Ramos (cell line): Measurements from ENCODE around the gene ZNF385C.

Source experiments
- in situ Hi-C: fragments of 300-500 bp; cut with MboI; formaldehyde crosslinking; loops from one replicate; pipeline ENCODE4 v1.14.3; 2022; ENCODE audit warnings: low sequenced_read_pairs; ENCODE audit not compliant: unreplicated experiment

Gene ZNF385C

GRCh38 chr17:42110301-42111264 lies 12.3 kb upstream of the ZNF385C start:
- in situ Hi-C loops, result loop anchor here (5.0 to 25.0 kb wide), 3 partner anchors 88 to 373 kb away; partner anchors contain the start of genes HAP1 and NKIRAS2

GRCh38 chr17:42109086-42109485 lies 10.8 kb upstream of the ZNF385C start:
- in situ Hi-C loops, result loop anchor here (25.0 kb wide), 1 partner anchor 372 kb away; the partner anchor contains the start of gene HAP1

- in situ Hi-C loops, result loop anchor here (25.0 kb wide), 1 partner anchor 371 kb away; the partner anchor contains the start of gene HAP1
Observed at GRCh38 chr17:42107597-42108576, 9.6 kb upstream of the ZNF385C start.

- in situ Hi-C loops, result loop anchor here (25.0 kb wide), 1 partner anchor 370 kb away; the partner anchor contains the start of gene HAP1
Observed at GRCh38 chr17:42107124-42107523, 8.9 kb upstream of the ZNF385C start.

- in situ Hi-C loops, result loop anchor here (25.0 kb wide), 1 partner anchor 369 kb away; the partner anchor contains the start of gene HAP1
Observed at GRCh38 chr17:42106009-42106408, 7.7 kb upstream of the ZNF385C start.

- in situ Hi-C loops, result loop anchor here (25.0 kb wide), 1 partner anchor 367 kb away; the partner anchor contains the start of gene HAP1
Observed at GRCh38 chr17:42104264-42104663, 6.0 kb upstream of the ZNF385C start.

- in situ Hi-C loops, result loop anchor here (25.0 kb wide), 1 partner anchor 366 kb away; the partner anchor contains the start of gene HAP1
Observed at GRCh38 chr17:42103221-42103954, 5.1 kb upstream of the ZNF385C start.

GRCh38 chr17:42101513-42102292 lies 3.4 kb upstream of the ZNF385C start:
- in situ Hi-C loops, result loop anchor here (25.0 kb wide), 1 partner anchor 364 kb away; the partner anchor contains the start of gene HAP1

- in situ Hi-C loops, result no loop called here
Observed at GRCh38 chr17:42098730-42099399, 592 bp upstream of the ZNF385C start.

- in situ Hi-C loops, result no loop called here
Observed at GRCh38 chr17:42096360-42097111, 1.7 kb downstream of the ZNF385C start.

GRCh38 chr17:42094375-42095069 lies 3.8 kb downstream of the ZNF385C start:
- in situ Hi-C loops, result no loop called here

- in situ Hi-C loops, result no loop called here
Observed at GRCh38 chr17:42092939-42093338, 5.3 kb downstream of the ZNF385C start.

- in situ Hi-C loops, result no loop called here
Observed at GRCh38 chr17:42090964-42091790, 7.1 kb downstream of the ZNF385C start.

- in situ Hi-C loops, result no loop called here
Observed at GRCh38 chr17:42088736-42089135, 9.5 kb downstream of the ZNF385C start.

- in situ Hi-C loops, result no loop called here
Observed at GRCh38 chr17:42087736-42088705, 10.3 kb downstream of the ZNF385C start.
